HUES6 (cell line): ENCODE data around the gene GPR132.
"Not testable (repeated sequence)": the region's sequence is repeated elsewhere in the genome, so short reads cannot be mapped to it uniquely, and the experiment has no call there.

Source experiments
- H3K27ac ChIP-seq: 2 replicates; pipeline ENCODE4 v1.7.0; 2013; ENCODE audit warnings: low read depth, mild to moderate bottlenecking, low read length, inconsistent platforms
- H3K27me3 ChIP-seq: 2 replicates; pipeline ENCODE4 v1.6.1; 2013; ENCODE audit warnings: low read length; ENCODE audit not compliant: control insufficient read depth, insufficient read depth
- H3K36me3 ChIP-seq: 2 replicates; pipeline ENCODE4 v1.6.1; 2013; ENCODE audit warnings: low read length; ENCODE audit not compliant: control insufficient read depth, insufficient read depth
- H3K4me1 ChIP-seq: 2 replicates; pipeline ENCODE4 v1.6.1; 2013; ENCODE audit warnings: low read length; ENCODE audit not compliant: control insufficient read depth, insufficient read depth
- H3K4me3 ChIP-seq: 2 replicates; pipeline ENCODE4 v1.5.1; 2013; ENCODE audit warnings: low read depth, low read length
- H3K9ac ChIP-seq: one replicate; pipeline ENCODE4 v1.6.1; 2013; ENCODE audit warnings: mild to moderate bottlenecking, low read length
- H3K9me3 ChIP-seq: 2 replicates; pipeline ENCODE4 v1.6.1; 2013; ENCODE audit warnings: low read depth, low read length; ENCODE audit not compliant: control insufficient read depth, insufficient read depth

GPR132 gene

GRCh38 chr14:105066240-105067071 is 1.2 kb upstream of the GPR132 start:
- H3K9me3 ChIP-seq, result no peaks in the 10 kb centered on the region
- H3K9ac ChIP-seq, result no peak overlapping the region
- peaks cover 3% of the 10 kb centered on the region; the same call in 1 of the 2 replicates for H3K4me1 ChIP-seq
- no peak overlapping the region for H3K4me3 ChIP-seq
- no peak overlapping the region for H3K27ac ChIP-seq
- no peaks in the 10 kb centered on the region for H3K27me3 ChIP-seq
- H3K36me3 ChIP-seq, result no peaks in the 10 kb centered on the region

GRCh38 chr14:105064721-105065143 is 498 bp downstream of the GPR132 start:
- no peak overlapping the region for H3K27ac ChIP-seq
- H3K4me1 ChIP-seq, result peaks cover 3% of the 10 kb centered on the region; the same call in 1 of the 2 replicates
- H3K36me3 ChIP-seq, result no peaks in the 10 kb centered on the region
- H3K4me3 ChIP-seq, result no peak overlapping the region
- H3K9me3 ChIP-seq, result no peaks in the 10 kb centered on the region
- H3K27me3 ChIP-seq, result no peaks in the 10 kb centered on the region
- no peak overlapping the region for H3K9ac ChIP-seq

- Histone ChIP-seq H3K36me3 (no peaks in the 10 kb centered on the region), H3K9ac (no peak overlapping the region), H3K4me1 (peaks cover 6% of the 10 kb centered on the region; the same call in 1 of the 2 replicates), H3K9me3 (no peaks in the 10 kb centered on the region), H3K27me3 (no peaks in the 10 kb centered on the region), H3K4me3 (no peak overlapping the region), H3K27ac (no peak overlapping the region)
These were observed 1.2 kb downstream of the GPR132 start for GRCh38 chr14:105064001-105064400.

GRCh38 chr14:105063506-105063905 is 1.7 kb downstream of the GPR132 start:
- H3K4me1 ChIP-seq, H3K9ac ChIP-seq, H3K27me3 ChIP-seq, H3K4me3 ChIP-seq, H3K9me3 ChIP-seq, H3K27ac ChIP-seq, H3K36me3 ChIP-seq: not testable (repeated sequence)

- Histone ChIP-seq H3K27me3 (no peaks in the 10 kb centered on the region), H3K4me1 (peaks cover 10% of the 10 kb centered on the region; the same call in 1 of the 2 replicates), H3K9me3 (no peaks in the 10 kb centered on the region), H3K9ac (no peak overlapping the region), H3K36me3 (no peaks in the 10 kb centered on the region), H3K4me3 (no peak overlapping the region), H3K27ac (no peak overlapping the region)
These were observed 2.2 kb downstream of the GPR132 start for GRCh38 chr14:105063056-105063455.

GRCh38 chr14:105062048-105062433 is 3.2 kb downstream of the GPR132 start:
- Histone ChIP-seq H3K9ac (no peak overlapping the region), H3K4me1 (peaks cover 10% of the 10 kb centered on the region; the same call in 1 of the 2 replicates), H3K27me3 (0 out of 2 replicates have a peak, but pooled peaks cover 1% of the 10 kb centered on the region), H3K9me3 (no peaks in the 10 kb centered on the region), H3K36me3 (no peaks in the 10 kb centered on the region), H3K4me3 (no peak overlapping the region), H3K27ac (no peak overlapping the region)

GRCh38 chr14:105061428-105062047 is 3.7 kb downstream of the GPR132 start:
- Histone ChIP-seq H3K9ac (no peak overlapping the region), H3K4me3 (no peak overlapping the region), H3K4me1 (peaks cover 13% of the 10 kb centered on the region), H3K36me3 (no peaks in the 10 kb centered on the region), H3K9me3 (no peaks in the 10 kb centered on the region), H3K27me3 (peaks cover 6% of the 10 kb centered on the region; the same call in 1 of the 2 replicates), H3K27ac (no peak overlapping the region)

- Histone ChIP-seq H3K27me3 (peaks cover 13% of the 10 kb centered on the region), H3K36me3 (no peaks in the 10 kb centered on the region), H3K9me3 (no peaks in the 10 kb centered on the region), H3K4me3 (no peak overlapping the region), H3K9ac (no peak overlapping the region), H3K27ac (no peak overlapping the region), H3K4me1 (peaks cover 19% of the 10 kb centered on the region)
These were observed 4.3 kb downstream of the GPR132 start for GRCh38 chr14:105060751-105061427.

GRCh38 chr14:105059925-105060565 is 5.2 kb downstream of the GPR132 start:
- Histone ChIP-seq H3K36me3 (no peaks in the 10 kb centered on the region), H3K27ac (no peak overlapping the region), H3K9ac (no peak overlapping the region), H3K9me3 (no peaks in the 10 kb centered on the region), H3K27me3 (peaks cover 21% of the 10 kb centered on the region), H3K4me1 (peaks cover 22% of the 10 kb centered on the region), H3K4me3 (no peak overlapping the region)

GRCh38 chr14:105059035-105059924 is 6.0 kb downstream of the GPR132 start:
- H3K9ac ChIP-seq, result no peak overlapping the region
- no peak overlapping the region for H3K4me3 ChIP-seq
- peaks cover 18% of the 10 kb centered on the region for H3K4me1 ChIP-seq
- no peak overlapping the region for H3K27ac ChIP-seq
- no peaks in the 10 kb centered on the region for H3K9me3 ChIP-seq
- H3K27me3 ChIP-seq, result peaks cover 21% of the 10 kb centered on the region
- H3K36me3 ChIP-seq, result no peaks in the 10 kb centered on the region
